H9 (cell line): ENCODE results near the gene EXOC6. TPM values are rescaled to one million over a fixed set of nuclear protein-coding genes. Genes with fewer than 3 reads are reported as not detected.

Experiments used
- DNase-seq: peaks from one replicate; pipeline ENCODE4 v3.0.0-alpha.2; 2017
- H2AFZ ChIP-seq: one replicate; pipeline ENCODE4 v1.6.1; 2013; ENCODE audit warnings: mild to moderate bottlenecking, low read length, control low read depth, moderate library complexity
- H2AK5ac ChIP-seq: 2 replicates; pipeline ENCODE4 v1.6.1; 2013; ENCODE audit warnings: low read length, control low read depth, mixed read lengths; ENCODE audit not compliant: insufficient read length
- H2BK120ac ChIP-seq: one replicate; pipeline ENCODE4 v1.6.1; 2013; ENCODE audit warnings: low read depth, mild to moderate bottlenecking, low read length, control low read depth, inconsistent platforms; ENCODE audit not compliant: poor library complexity, severe bottlenecking
- H2BK12ac ChIP-seq: 2 replicates; pipeline ENCODE4 v1.6.1; 2013; ENCODE audit warnings: low read length, control low read depth, mixed read lengths, low read depth; ENCODE audit not compliant: insufficient read length
- H2BK15ac ChIP-seq: 2 replicates; pipeline ENCODE4 v1.6.1; 2013; ENCODE audit warnings: low read depth, low read length, control low read depth
- H2BK20ac ChIP-seq: one replicate; pipeline ENCODE4 v1.6.1; 2013; ENCODE audit warnings: low read depth, mild to moderate bottlenecking, low read length, control low read depth, inconsistent platforms; ENCODE audit not compliant: poor library complexity, severe bottlenecking
- H2BK5ac ChIP-seq: 2 replicates; pipeline ENCODE4 v1.6.1; 2013; ENCODE audit warnings: low read length, control low read depth, mixed read lengths; ENCODE audit not compliant: insufficient read length
- H3K14ac ChIP-seq: 2 replicates; pipeline ENCODE4 v1.6.1; 2013; ENCODE audit warnings: low read length, control low read depth; ENCODE audit not compliant: insufficient read depth
- H3K18ac ChIP-seq: 2 replicates; pipeline ENCODE4 v1.6.1; 2013; ENCODE audit warnings: low read depth, mild to moderate bottlenecking, mixed read lengths, low read length, control low read depth; ENCODE audit not compliant: insufficient read length
- H3K23ac ChIP-seq: 2 replicates; pipeline ENCODE4 v1.6.1; 2013; ENCODE audit warnings: low read length, control low read depth, mixed read lengths, low read depth; ENCODE audit not compliant: insufficient read length
- H3K23me2 ChIP-seq: 2 replicates; pipeline ENCODE4 v1.6.1; 2013; ENCODE audit warnings: low read depth, mild to moderate bottlenecking, mixed read lengths, low read length, control low read depth; ENCODE audit not compliant: insufficient read length, poor library complexity, severe bottlenecking
- H3K27ac ChIP-seq: 2 replicates; pipeline ENCODE4 v1.5.1; 2013; ENCODE audit warnings: low read length, control low read depth, mixed read lengths, low read depth; ENCODE audit not compliant: insufficient read length
- H3K27me3 ChIP-seq: 2 replicates; pipeline ENCODE4 v1.6.1; 2013; ENCODE audit warnings: low read length, control low read depth, inconsistent platforms; ENCODE audit not compliant: insufficient read depth
- H3K4ac ChIP-seq: 2 replicates; pipeline ENCODE4 v1.6.1; 2013; ENCODE audit warnings: low read depth, mild to moderate bottlenecking, control low read depth, inconsistent platforms, low read length, moderate library complexity
- H3K4me1 ChIP-seq: 2 replicates; pipeline ENCODE4 v1.6.1; 2013; ENCODE audit warnings: low read length, control low read depth, inconsistent platforms; ENCODE audit not compliant: insufficient read depth
- H3K4me2 ChIP-seq: 2 replicates; pipeline ENCODE4 v1.6.1; 2013; ENCODE audit warnings: low read length, control low read depth, mixed read lengths; ENCODE audit not compliant: insufficient read length, insufficient read depth
- H3K56ac ChIP-seq: 2 replicates; pipeline ENCODE4 v1.6.1; 2013; ENCODE audit warnings: low read depth, mild to moderate bottlenecking, mixed read lengths, low read length, control low read depth; ENCODE audit not compliant: insufficient read length
- H3K79me1 ChIP-seq: 2 replicates; pipeline ENCODE4 v1.6.1; 2013; ENCODE audit warnings: low read depth, mild to moderate bottlenecking, moderate library complexity, low read length, control low read depth, inconsistent platforms; ENCODE audit not compliant: insufficient read depth, poor library complexity, severe bottlenecking
- H3K79me2 ChIP-seq: 2 replicates; pipeline ENCODE4 v1.6.1; 2013; ENCODE audit warnings: low read length, control low read depth, inconsistent platforms; ENCODE audit not compliant: insufficient read depth
- H3K9ac ChIP-seq: 2 replicates; pipeline ENCODE4 v1.6.1; 2013; ENCODE audit warnings: low read length, control low read depth, mixed read lengths; ENCODE audit not compliant: insufficient read length; ENCODE audit errors: extremely low read depth
- H3K9me3 ChIP-seq: one replicate; pipeline ENCODE4 v1.6.1; 2013; ENCODE audit warnings: low read depth, low read length, inconsistent platforms; ENCODE audit not compliant: control insufficient read depth
- H3T11ph ChIP-seq: one replicate; pipeline ENCODE4 v1.6.1; 2013; ENCODE audit warnings: mild to moderate bottlenecking, low read length, control low read depth, inconsistent platforms
- H4K20me1 ChIP-seq: one replicate; pipeline ENCODE4 v1.6.1; 2013; ENCODE audit not compliant: control insufficient read depth, insufficient read length, insufficient read depth
- H4K5ac ChIP-seq: 2 replicates; pipeline ENCODE4 v1.6.1; 2013; ENCODE audit warnings: low read depth, mild to moderate bottlenecking, mixed read lengths, low read length, control low read depth; ENCODE audit not compliant: insufficient read length
- H4K8ac ChIP-seq: replicated peaks from 2 replicates; pipeline ENCODE4 v1.6.1; 2013; ENCODE audit warnings: low read length, control low read depth, mixed read lengths, low read depth; ENCODE audit not compliant: insufficient read length
- H4K91ac ChIP-seq: 2 replicates; pipeline ENCODE4 v1.6.1; 2013; ENCODE audit warnings: low read depth, mild to moderate bottlenecking, moderate library complexity, mixed read lengths, low read length, control low read depth; ENCODE audit not compliant: insufficient read length
- H3K27ac Mint-ChIP-seq, 3 experiments: 2 replicates in 2 of 3; 3 replicates in 1 of 3; pipeline ENCODE4 v1.8.0; 2020 to 2021; ENCODE audit warnings: mixed read lengths in 3 of 3, mild to moderate bottlenecking in 1 of 3, moderate library complexity in 1 of 3
- H3K27me3 Mint-ChIP-seq: 2 replicates; pipeline ENCODE4 v1.8.0; 2021; ENCODE audit warnings: low read depth, mild to moderate bottlenecking, moderate library complexity, mixed read lengths
- H3K36me3 Mint-ChIP-seq, 3 experiments: 2 replicates in 2 of 3; 3 replicates in 1 of 3; pipeline ENCODE4 v1.8.0; 2020 to 2021; ENCODE audit warnings: low read depth in 3 of 3, mixed read lengths in 3 of 3; ENCODE audit not compliant: insufficient read depth in 1 of 3
- H3K4me1 Mint-ChIP-seq, 2 experiments: 2 replicates each; pipeline ENCODE4 v1.8.0; 2020; ENCODE audit warnings: mixed read lengths in 2 of 2
- H3K4me3 Mint-ChIP-seq, 2 experiments: 2 replicates in 1 of 2; 3 replicates in 1 of 2; pipeline ENCODE4 v1.8.0; 2020 to 2021; ENCODE audit warnings: mild to moderate bottlenecking in 2 of 2, mixed read lengths in 2 of 2, moderate library complexity in 1 of 2
- H3K9me3 Mint-ChIP-seq, 2 experiments: 2 replicates in 1 of 2; 3 replicates in 1 of 2; pipeline ENCODE4 v1.8.0; 2020; ENCODE audit warnings: mild to moderate bottlenecking in 2 of 2, mixed read lengths in 2 of 2, moderate library complexity in 1 of 2
- WGBS: extraction: QIAGEN DNeasy Blood & Tissue Kit; methylation state at CpG from one replicate; pipeline ENCODE4 v1.1.7; 2013; ENCODE audit warnings: missing lambda C conversion rate, low lambda C conversion rate, mixed read lengths; ENCODE audit not compliant: insufficient read length; ENCODE audit errors: extremely low coverage; 5-methylcytosine and 5-hydroxymethylcytosine counted together
- total RNA-seq: library from RNA; stranded (reverse); gene quantifications from 2 replicates; pipeline ENCODE4 v1.2.1, GENCODE V29; 2021
- TF ChIP-seq, protein P1 (sequence below): fragments of 200-600 bp; sonication (generic); conservative IDR thresholded peaks from 3 replicates; pipeline ENCODE4 v1.8.0; 2021; ENCODE audit warnings: antibody characterized with exemption, mild to moderate bottlenecking

The EXOC6 gene
- total RNA-seq, 1 experiment from 2014 or later = 9.0 TPM

DNA sequence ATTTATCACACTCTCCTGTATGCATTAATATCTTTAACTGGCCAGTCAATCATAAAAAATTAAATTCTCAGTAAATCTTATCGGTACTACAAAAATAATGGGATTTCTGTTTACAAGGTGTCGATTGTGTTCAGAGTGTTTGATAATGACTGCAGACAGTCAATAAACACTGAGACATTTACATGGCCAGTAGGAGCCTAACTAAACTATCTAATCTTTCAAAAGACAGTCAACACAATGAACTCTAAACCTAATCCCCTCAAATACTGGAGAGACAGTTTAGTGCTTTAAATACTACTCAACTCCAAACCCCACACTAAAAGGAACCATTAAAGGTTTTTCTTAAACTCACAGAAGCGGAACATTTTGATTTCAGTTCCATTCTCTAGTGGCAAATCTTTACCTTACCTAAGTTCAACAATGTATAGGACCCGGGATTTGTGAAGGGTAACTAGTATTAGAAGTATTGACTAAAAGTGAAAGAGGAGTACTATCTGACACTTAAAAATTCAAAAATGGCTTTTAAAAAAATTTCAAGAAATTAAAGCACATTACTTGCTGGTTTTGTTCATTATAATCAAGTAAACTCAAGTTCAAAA lies 37.3 kb upstream of the EXOC6 start:
- Histone ChIP-seq H3K9ac (no peak overlapping the region), H3K23ac (no peak overlapping the region), H3K23me2 (no peaks in the 10 kb centered on the region), H3K27me3 (no peaks in the 10 kb centered on the region), H4K5ac (no peak overlapping the region), H2BK12ac (no peak overlapping the region), H2BK5ac (no peak overlapping the region), H3T11ph (no peak overlapping the region), H2BK15ac (no peak overlapping the region), H3K56ac (no peak overlapping the region), H4K8ac (no peak overlapping the region), H4K91ac (no peak overlapping the region), H3K4ac (no peak overlapping the region), H3K27ac (no peak overlapping the region), H3K4me2 (no peak overlapping the region), H2AK5ac (no peak overlapping the region), H3K4me1 (no peaks in the 10 kb centered on the region), H2BK120ac (no peak overlapping the region), H3K14ac (no peak overlapping the region), H2BK20ac (no peak overlapping the region), H3K9me3 (no peaks in the 10 kb centered on the region), H4K20me1 (no peaks in the 10 kb centered on the region), H2AFZ (no peak overlapping the region), H3K79me2 (no peaks in the 10 kb centered on the region), H3K18ac (no peak overlapping the region), H3K79me1 (no peaks in the 10 kb centered on the region)
- Mint-ChIP-seq H3K4me1 (peaks cover 16 to 23% of the 10 kb centered on the region in 2 experiments), H3K9me3 (no peaks in the 10 kb centered on the region), H3K36me3 (no peaks in the 10 kb centered on the region), H3K27me3 (peaks cover 2% of the 10 kb centered on the region; the same call in 1 of the 2 replicates), H3K4me3 (no peak overlapping the region), H3K27ac (no peak overlapping the region)
- TF ChIP-seq, protein P1, sequence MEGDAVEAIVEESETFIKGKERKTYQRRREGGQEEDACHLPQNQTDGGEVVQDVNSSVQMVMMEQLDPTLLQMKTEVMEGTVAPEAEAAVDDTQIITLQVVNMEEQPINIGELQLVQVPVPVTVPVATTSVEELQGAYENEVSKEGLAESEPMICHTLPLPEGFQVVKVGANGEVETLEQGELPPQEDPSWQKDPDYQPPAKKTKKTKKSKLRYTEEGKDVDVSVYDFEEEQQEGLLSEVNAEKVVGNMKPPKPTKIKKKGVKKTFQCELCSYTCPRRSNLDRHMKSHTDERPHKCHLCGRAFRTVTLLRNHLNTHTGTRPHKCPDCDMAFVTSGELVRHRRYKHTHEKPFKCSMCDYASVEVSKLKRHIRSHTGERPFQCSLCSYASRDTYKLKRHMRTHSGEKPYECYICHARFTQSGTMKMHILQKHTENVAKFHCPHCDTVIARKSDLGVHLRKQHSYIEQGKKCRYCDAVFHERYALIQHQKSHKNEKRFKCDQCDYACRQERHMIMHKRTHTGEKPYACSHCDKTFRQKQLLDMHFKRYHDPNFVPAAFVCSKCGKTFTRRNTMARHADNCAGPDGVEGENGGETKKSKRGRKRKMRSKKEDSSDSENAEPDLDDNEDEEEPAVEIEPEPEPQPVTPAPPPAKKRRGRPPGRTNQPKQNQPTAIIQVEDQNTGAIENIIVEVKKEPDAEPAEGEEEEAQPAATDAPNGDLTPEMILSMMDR = no peak
- no peak for DNase-seq
- WGBS = no CpG with 5 or more reads among the region's 4 CpGs
